ENCODE results near the gene EGFL7. TPM values are rescaled to one million over a fixed set of nuclear protein-coding genes. Genes with fewer than 3 reads are reported as not detected.
"Not testable (repeated sequence)": the region's sequence is repeated elsewhere in the genome, so short reads cannot be mapped to it uniquely, and the experiment has no call there.

The EGFL7 gene
- total RNA-seq, 1 experiment from 2014 or later: 87.3 TPM

GRCh38 chr9:136629879-136630661 is 32.6 kb upstream of the EGFL7 start:
- peak; percentile 96 for DNase-seq
- H3K4me3 ChIP-seq (ENCODE audit: insufficient read depth, low read depth, low read length): no peak overlapping the region
- H3K27me3 ChIP-seq (ENCODE audit: control insufficient read depth, insufficient read depth, low read length): no peaks in the 10 kb centered on the region
- no peaks in the 10 kb centered on the region for H3K36me3 ChIP-seq (replicated peaks; ENCODE audit: control insufficient read depth, insufficient read depth, low read length)

DNA sequence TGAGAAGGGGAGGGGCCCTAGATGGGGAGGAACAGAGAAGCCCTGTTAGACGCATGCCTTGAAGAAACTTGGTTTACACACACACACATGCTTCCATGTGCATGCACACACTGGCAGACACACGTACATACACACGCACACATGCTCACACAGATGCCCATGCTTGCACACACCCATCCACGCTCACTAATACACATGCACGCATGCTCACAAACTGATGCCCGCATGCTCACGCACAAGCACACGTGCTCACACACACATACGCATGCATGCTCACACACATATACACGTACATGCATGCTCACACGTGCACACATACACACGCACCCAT is 32.1 kb upstream of the EGFL7 start:
- Histone ChIP-seq H3K4me3 (ENCODE audit: insufficient read depth, low read depth, low read length) (no peak overlapping the region), H3K36me3 (replicated peaks; ENCODE audit: control insufficient read depth, insufficient read depth, low read length) (no peaks in the 10 kb centered on the region), H3K27me3 (ENCODE audit: control insufficient read depth, insufficient read depth, low read length) (no peaks in the 10 kb centered on the region)
- no peak for DNase-seq

- peak; percentile 92 for DNase-seq
- Histone ChIP-seq H3K27me3 (ENCODE audit: control insufficient read depth, insufficient read depth, low read length) (no peaks in the 10 kb centered on the region), H3K36me3 (replicated peaks; ENCODE audit: control insufficient read depth, insufficient read depth, low read length) (no peaks in the 10 kb centered on the region), H3K4me3 (ENCODE audit: insufficient read depth, low read depth, low read length) (no peak overlapping the region)
Observed at GRCh38 chr9:136631038-136632000, 31.4 kb upstream of the EGFL7 start.

DNA sequence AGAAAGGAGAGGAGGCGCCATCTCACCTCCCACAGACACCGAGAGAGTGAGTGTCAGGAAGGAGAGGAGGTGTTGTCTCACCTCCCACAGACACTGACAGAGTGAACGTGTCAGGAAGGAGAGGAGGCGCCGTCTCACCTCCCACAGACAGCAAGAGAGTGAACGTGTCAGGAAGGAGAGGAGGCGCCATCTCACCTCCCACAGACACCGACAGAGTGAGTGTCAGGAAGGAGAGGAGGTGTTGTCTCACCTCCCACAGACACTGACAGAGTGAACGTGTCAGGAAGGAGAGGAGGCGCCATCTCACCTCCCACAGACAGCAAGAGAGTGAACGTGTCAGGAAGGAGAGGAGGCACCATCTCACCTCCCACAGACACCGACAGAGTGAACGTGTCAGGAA is 30.6 kb upstream of the EGFL7 start:
- H3K36me3 ChIP-seq (replicated peaks; ENCODE audit: control insufficient read depth, insufficient read depth, low read length); H3K4me3 ChIP-seq (ENCODE audit: insufficient read depth, low read depth, low read length); DNase-seq; H3K27me3 ChIP-seq (ENCODE audit: control insufficient read depth, insufficient read depth, low read length): not testable (repeated sequence)

DNA sequence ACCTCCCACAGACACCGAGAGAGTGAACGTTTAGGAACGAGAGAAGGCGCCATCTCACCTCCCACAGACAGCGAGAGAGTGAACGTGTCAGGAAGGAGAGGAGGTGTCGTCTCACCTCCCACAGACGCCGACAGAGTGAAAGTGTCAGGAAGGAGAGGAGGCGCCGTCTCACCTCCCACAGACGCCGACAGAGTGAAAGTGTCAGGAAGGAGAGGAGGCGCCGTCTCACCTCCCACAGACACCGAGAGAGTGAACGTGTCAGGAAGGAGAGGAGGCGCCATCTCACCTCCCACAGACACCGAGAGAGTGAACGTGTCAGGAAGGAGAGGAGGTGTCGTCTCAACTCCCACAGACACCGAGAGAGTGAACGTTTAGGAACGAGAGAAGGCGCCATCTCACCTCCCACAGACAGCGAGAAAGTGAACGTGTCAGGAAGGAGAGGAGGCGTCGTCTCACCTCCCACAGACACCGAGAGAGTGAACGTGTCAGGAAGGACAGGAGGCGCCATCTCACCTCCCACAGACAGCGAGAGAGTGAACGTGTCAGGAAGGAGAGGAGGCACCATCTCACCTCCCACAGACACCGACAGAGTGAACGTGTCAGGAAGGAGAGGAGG is 30.1 kb upstream of the EGFL7 start:
- not testable (repeated sequence) for DNase-seq; H3K36me3 ChIP-seq (replicated peaks; ENCODE audit: control insufficient read depth, insufficient read depth, low read length)

DNA sequence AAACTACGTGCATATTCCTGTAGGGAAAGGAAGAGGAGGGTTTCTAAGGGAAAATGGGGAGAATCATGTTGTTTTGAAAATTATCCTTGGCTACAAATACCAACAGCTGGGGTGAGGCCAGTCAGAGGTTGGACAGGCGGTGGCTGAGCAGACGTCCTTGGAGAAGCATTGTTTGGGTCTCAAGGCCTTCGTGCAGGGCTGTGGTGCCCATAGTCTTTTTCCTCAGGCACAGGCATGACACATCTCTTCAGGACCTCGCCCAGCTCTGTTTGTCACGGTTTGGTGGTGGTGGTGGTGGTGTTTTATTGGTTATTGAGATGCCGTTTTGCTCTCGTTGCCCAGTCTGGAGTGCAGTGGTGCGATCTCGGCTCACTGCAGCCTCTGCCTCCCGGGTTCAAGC is 27.8 kb upstream of the EGFL7 start:
- H3K36me3 ChIP-seq (replicated peaks; ENCODE audit: control insufficient read depth, insufficient read depth, low read length): no peaks in the 10 kb centered on the region
- no peak overlapping the region for H3K4me3 ChIP-seq (ENCODE audit: insufficient read depth, low read depth, low read length)
- DNase-seq: no peak
- no peaks in the 10 kb centered on the region for H3K27me3 ChIP-seq (ENCODE audit: control insufficient read depth, insufficient read depth, low read length)

More for the DNA sequence above, 30.1 kb upstream of the EGFL7 start:
- not testable (repeated sequence) for H3K4me3 ChIP-seq (ENCODE audit: insufficient read depth, low read depth, low read length); H3K27me3 ChIP-seq (ENCODE audit: control insufficient read depth, insufficient read depth, low read length)

DNA sequence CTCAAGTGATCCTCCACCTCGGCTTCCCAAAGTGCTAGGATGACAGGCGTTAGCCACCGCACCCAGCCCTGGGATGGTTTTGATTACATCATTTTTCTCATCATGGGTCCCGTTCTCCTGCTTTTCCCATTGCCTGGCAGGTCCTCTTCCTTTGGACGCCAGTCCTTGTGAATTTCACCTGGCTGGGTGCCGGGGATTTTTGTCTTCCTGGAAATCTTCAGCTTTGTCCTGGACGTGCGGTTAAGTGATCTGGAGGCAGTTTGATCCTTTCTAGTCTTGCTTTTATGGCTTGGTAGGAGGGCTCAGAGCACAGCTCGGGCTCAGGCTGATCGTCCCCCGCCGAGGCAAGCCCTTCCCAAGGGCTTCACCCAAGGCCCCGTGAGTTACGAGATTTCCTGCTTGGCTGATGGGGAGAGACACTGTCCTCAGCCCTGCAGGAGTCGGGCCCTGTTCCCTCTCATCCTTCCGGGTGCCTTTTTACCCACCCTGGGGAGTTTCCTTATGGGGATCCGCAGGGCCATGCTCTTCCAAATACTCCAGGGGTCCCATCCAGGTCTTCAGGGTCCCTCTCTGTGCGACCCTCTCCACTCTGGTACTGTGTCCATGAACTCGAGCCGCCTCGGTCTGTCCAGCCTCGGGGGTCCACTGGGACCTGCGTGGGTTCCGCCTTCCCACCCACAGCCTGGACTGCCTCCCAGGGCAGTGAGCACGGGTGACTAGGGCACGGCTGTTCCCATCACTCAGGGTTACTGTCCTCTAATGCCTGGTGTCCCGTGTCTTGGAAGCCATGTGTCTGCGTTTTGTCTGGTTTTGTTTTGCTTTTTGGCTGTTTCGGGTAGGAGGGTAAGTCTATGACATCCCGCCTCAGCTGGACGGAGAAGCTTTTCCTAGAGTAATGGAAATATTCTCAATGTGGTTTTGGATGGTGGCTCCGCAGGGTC is 22.3 kb upstream of the EGFL7 start:
- no peak for DNase-seq
- no peak overlapping the region for H3K4me3 ChIP-seq (ENCODE audit: insufficient read depth, low read depth, low read length)
- H3K27me3 ChIP-seq (ENCODE audit: control insufficient read depth, insufficient read depth, low read length): no peaks in the 10 kb centered on the region
- no peaks in the 10 kb centered on the region for H3K36me3 ChIP-seq (replicated peaks; ENCODE audit: control insufficient read depth, insufficient read depth, low read length)

DNA sequence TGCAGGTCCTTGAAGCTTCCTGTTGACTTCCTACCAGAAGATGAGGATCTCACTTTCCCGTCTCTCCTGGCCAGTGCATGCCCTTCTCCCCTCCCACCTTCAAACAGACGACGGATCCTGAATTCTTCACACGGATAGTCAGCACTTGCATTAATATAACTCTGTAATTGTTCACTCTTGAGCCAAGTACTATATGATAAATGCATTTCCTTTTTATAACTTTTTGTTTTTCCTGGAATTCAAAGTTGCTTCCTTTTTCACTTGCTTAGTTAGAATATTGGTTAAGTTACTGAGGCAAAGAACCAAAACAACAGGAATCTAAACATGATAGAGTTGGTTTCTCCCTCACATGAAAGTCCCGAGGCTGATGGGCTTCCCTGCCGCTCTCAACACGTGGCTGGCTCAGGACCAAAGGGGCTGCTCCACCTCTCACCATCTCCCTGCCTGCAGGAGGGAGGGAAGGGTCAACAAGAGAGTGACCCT is 20.2 kb upstream of the EGFL7 start:
- H3K27me3 ChIP-seq (ENCODE audit: control insufficient read depth, insufficient read depth, low read length): no peaks in the 10 kb centered on the region
- no peak for DNase-seq
- no peak overlapping the region for H3K4me3 ChIP-seq (ENCODE audit: insufficient read depth, low read depth, low read length)
- H3K36me3 ChIP-seq (replicated peaks; ENCODE audit: control insufficient read depth, insufficient read depth, low read length): no peaks in the 10 kb centered on the region

DNA sequence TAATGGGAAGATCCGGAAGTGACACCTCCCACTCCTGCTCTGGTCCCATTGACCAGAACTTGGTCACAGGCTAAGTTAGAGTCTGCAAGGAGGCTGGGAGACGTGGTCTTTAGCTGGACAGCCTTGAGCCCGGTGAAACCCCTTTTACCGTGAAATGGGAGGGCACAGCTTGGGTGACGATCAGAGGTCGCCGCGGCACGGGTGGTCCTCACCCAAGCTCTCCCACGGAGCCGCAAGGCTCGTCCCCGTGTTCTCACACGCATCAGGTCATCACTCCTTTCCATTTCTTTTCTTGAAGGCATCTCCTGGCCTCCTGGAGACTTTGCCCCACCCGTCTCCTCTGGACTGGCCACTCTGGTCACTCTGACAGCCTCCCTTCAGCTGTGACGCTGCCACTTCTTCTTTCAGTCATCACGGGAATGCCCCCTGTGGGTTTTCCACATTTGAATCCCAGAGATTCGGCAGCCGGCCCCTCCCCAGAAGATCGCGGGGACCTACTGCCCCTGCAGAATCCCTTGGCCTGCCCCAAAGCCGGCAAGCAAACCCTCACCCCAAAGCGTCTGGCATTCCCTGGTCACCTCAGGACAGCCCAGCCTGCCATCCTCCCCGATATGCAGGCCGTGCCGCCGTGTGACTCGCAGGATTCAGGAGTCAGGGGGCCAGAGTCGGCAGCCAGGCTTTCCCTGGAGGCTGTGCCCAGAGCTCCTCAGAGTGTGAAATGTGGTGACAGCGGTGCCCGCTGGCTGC is 18.9 kb upstream of the EGFL7 start:
- DNase-seq: no peak
- H3K4me3 ChIP-seq (ENCODE audit: insufficient read depth, low read depth, low read length): no peak overlapping the region
- H3K36me3 ChIP-seq (replicated peaks; ENCODE audit: control insufficient read depth, insufficient read depth, low read length): no peaks in the 10 kb centered on the region
- H3K27me3 ChIP-seq (ENCODE audit: control insufficient read depth, insufficient read depth, low read length): no peaks in the 10 kb centered on the region

GRCh38 chr9:136644343-136644592 is 18.4 kb upstream of the EGFL7 start:
- no peak for DNase-seq
- H3K4me3 ChIP-seq (ENCODE audit: insufficient read depth, low read depth, low read length): no peak overlapping the region
- no peaks in the 10 kb centered on the region for H3K27me3 ChIP-seq (ENCODE audit: control insufficient read depth, insufficient read depth, low read length)
- no peaks in the 10 kb centered on the region for H3K36me3 ChIP-seq (replicated peaks; ENCODE audit: control insufficient read depth, insufficient read depth, low read length)

DNA sequence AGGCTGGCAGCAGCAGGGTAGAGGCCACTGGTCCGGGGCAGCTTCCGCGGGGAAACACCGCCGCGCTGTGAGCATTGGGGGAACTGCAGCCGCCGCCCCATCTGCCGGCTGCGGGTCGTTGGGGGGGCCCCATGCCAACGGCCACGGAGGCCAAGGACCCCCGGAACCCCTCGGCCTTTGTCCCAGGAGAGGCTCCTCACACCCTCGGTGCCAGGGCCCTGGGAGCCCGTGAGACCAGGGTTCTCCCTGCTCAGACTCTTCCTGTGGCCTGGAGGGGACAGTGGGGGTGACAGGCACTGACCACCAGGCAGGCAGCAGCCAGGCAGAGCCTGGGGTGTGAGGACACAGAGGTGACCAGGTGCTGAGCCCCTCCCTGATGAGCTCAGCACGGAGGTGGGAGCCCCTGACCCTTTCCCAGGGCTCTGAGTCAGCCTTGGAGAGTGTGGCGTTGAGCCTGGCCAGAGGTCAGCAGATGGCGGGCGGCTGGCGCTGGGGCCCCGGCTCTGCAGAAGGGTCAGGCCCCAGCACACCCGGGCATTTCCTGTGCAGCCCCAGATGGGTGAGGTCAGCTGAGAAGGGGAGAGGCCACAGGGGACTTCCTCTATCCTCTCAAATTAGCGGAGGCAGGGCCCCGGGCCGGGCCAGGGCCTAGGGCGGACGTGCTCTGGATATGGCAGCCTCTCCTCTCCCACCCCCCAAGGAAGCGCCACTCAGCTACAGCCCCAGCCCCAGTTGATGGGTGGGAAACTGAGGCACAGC is 17.9 kb upstream of the EGFL7 start:
- DNase-seq: peak; percentile 99
- Histone ChIP-seq H3K4me3 (ENCODE audit: insufficient read depth, low read depth, low read length) (no peak overlapping the region), H3K36me3 (replicated peaks; ENCODE audit: control insufficient read depth, insufficient read depth, low read length) (no peaks in the 10 kb centered on the region), H3K27me3 (ENCODE audit: control insufficient read depth, insufficient read depth, low read length) (no peaks in the 10 kb centered on the region)

- Histone ChIP-seq H3K27me3 (ENCODE audit: control insufficient read depth, insufficient read depth, low read length) (no peaks in the 10 kb centered on the region), H3K36me3 (replicated peaks; ENCODE audit: control insufficient read depth, insufficient read depth, low read length) (no peaks in the 10 kb centered on the region), H3K4me3 (ENCODE audit: insufficient read depth, low read depth, low read length) (no peak overlapping the region)
- DNase-seq: no peak
Observed at GRCh38 chr9:136645352-136645902, 17.3 kb upstream of the EGFL7 start.

Data from H7 (cell line).